WERI-Rb-1 (cell line): Measurements from ENCODE around the gene FPR1.

Experiments used
- DNase-seq: peaks from one replicate; pipeline ENCODE4 v3.0.0-alpha.2; 2020
- H3K27ac ChIP-seq: fragments of 250-450 bp; sonication (Bioruptor Pico); 2 replicates; pipeline ENCODE4 v1.5.1; 2020; ENCODE audit warnings: mild to moderate bottlenecking, moderate library complexity
- H3K27me3 ChIP-seq: fragments of 250-450 bp; sonication (Bioruptor Pico); 2 replicates; pipeline ENCODE4 v1.5.1; 2021; ENCODE audit warnings: mild to moderate bottlenecking, low read depth, moderate library complexity; ENCODE audit not compliant: insufficient read depth, severe bottlenecking
- H3K36me3 ChIP-seq: fragments of 250-450 bp; sonication (Bioruptor Pico); 2 replicates; pipeline ENCODE4 v1.5.1; 2020; ENCODE audit warnings: mild to moderate bottlenecking, moderate library complexity
- H3K4me3 ChIP-seq: 2 replicates; pipeline ENCODE4 v1.5.1; 2011; ENCODE audit warnings: low read depth, mild to moderate bottlenecking, control low read depth, low read length
- H3K9me3 ChIP-seq: fragments of 250-450 bp; sonication (Bioruptor Pico); 2 replicates; pipeline ENCODE4 v1.5.1; 2021; ENCODE audit warnings: mild to moderate bottlenecking, moderate library complexity; ENCODE audit not compliant: severe bottlenecking
- CTCF ChIP-seq: IDR thresholded peaks from 2 replicates; pipeline ENCODE4 v1.5.1; 2011; ENCODE audit warnings: low read depth, mild to moderate bottlenecking, control low read depth, inconsistent platforms, low read length

FPR1 gene

GRCh38 chr19:51750400-51751094 is 1.1 kb downstream of the FPR1 start:
- Histone ChIP-seq H3K9me3 (peaks cover 6% of the 10 kb centered on the region), H3K27ac (no peak overlapping the region), H3K4me3 (no peak overlapping the region), H3K27me3 (peaks cover 85% of the 10 kb centered on the region), H3K36me3 (no peaks in the 10 kb centered on the region)
- TF ChIP-seq CTCF: no peak
- no peak for DNase-seq

GRCh38 chr19:51749979-51750378 is 1.7 kb downstream of the FPR1 start:
- no peak for DNase-seq
- H3K27me3 ChIP-seq: peaks cover 84% of the 10 kb centered on the region
- peaks cover 6% of the 10 kb centered on the region for H3K9me3 ChIP-seq
- no peaks in the 10 kb centered on the region for H3K36me3 ChIP-seq
- no peak overlapping the region for H3K4me3 ChIP-seq
- no peak for TF ChIP-seq CTCF
- no peak overlapping the region for H3K27ac ChIP-seq

GRCh38 chr19:51746731-51747130 is 4.9 kb downstream of the FPR1 start:
- Histone ChIP-seq H3K27ac (no peak overlapping the region), H3K9me3 (no peaks in the 10 kb centered on the region), H3K4me3 (no peak overlapping the region), H3K27me3 (peaks cover 89% of the 10 kb centered on the region), H3K36me3 (no peaks in the 10 kb centered on the region)
- TF ChIP-seq CTCF: no peak
- DNase-seq: no peak

GRCh38 chr19:51743405-51743804 is 8.3 kb downstream of the FPR1 start:
- no peak for TF ChIP-seq CTCF
- Histone ChIP-seq H3K27ac (no peak overlapping the region), H3K9me3 (no peaks in the 10 kb centered on the region), H3K4me3 (no peak overlapping the region), H3K27me3 (peaks cover 90% of the 10 kb centered on the region), H3K36me3 (no peaks in the 10 kb centered on the region)
- DNase-seq: no peak

GRCh38 chr19:51742789-51743188 is 8.9 kb downstream of the FPR1 start:
- DNase-seq: no peak
- no peak overlapping the region for H3K4me3 ChIP-seq
- no peaks in the 10 kb centered on the region for H3K9me3 ChIP-seq
- no peak overlapping the region for H3K27ac ChIP-seq
- no peak for TF ChIP-seq CTCF
- no peaks in the 10 kb centered on the region for H3K36me3 ChIP-seq
- H3K27me3 ChIP-seq: peaks cover 90% of the 10 kb centered on the region

- peaks cover 92% of the 10 kb centered on the region for H3K27me3 ChIP-seq
- H3K9me3 ChIP-seq: no peaks in the 10 kb centered on the region
- H3K27ac ChIP-seq: no peak overlapping the region
- no peak for DNase-seq
- no peak overlapping the region for H3K4me3 ChIP-seq
- H3K36me3 ChIP-seq: no peaks in the 10 kb centered on the region
- no peak for TF ChIP-seq CTCF
These were observed 11.3 kb downstream of the FPR1 start for GRCh38 chr19:51740356-51740755.
